GM12878 (cell line): Measurements from ENCODE around the gene ACAD11. TPM values are rescaled to one million over a fixed set of nuclear protein-coding genes. Genes with fewer than 3 reads are reported as not detected.

ENCODE experiments used
- ATAC-seq: fragments of 200-7000 bp; cut with Tn5 transposase; 3 replicates; pipeline ENCODE4 v1.9.1; 2020; ENCODE audit warnings: mild to moderate bottlenecking, moderate library complexity
- BruUV-seq: library from RNA; stranded (reverse); fragments of 400-500 nt; replicated peaks from 2 replicates; lab custom pipeline; 2021; lab: Mats Ljungman, UMichigan
- CTCF ChIA-PET: fragments of 300-600 bp; sonication (Branson Sonifier 250); formaldehyde crosslinking; extraction: SDS; loops from one replicate; lab custom pipeline; 2021; ENCODE audit warnings: inconsistent platforms; lab: Yijun Ruan, JAX
- POLR2A ChIA-PET: fragments of 350-600 bp; formaldehyde crosslinking; extraction: SDS; loops from one replicate; lab custom pipeline; 2021; ENCODE audit warnings: inconsistent platforms; lab: Charles Lee
- RAD21 ChIA-PET: fragments of 300-600 bp; sonication (Branson Sonifier 250); formaldehyde crosslinking; loops from one replicate; lab custom pipeline; 2023; ENCODE audit warnings: antibody characterized with exemption; ENCODE audit not compliant: unreplicated experiment; lab: Charles Lee
- SMC1A ChIA-PET: fragments of 300-600 bp; sonication (Branson Sonifier 250); formaldehyde crosslinking; loops from one replicate; lab custom pipeline; 2023; ENCODE audit not compliant: unreplicated experiment, uncharacterized antibody; lab: Charles Lee
- DNase-seq: peaks from one replicate; pipeline ENCODE4 v3.0.0-alpha.2; 2011; ENCODE audit warnings: low read depth, low spot score
- FAIRE-seq: peaks from 3 replicates; lab custom pipeline; 2011; peaks lifted over from hg19 to GRCh38; lab: Jason Lieb, UNC
- H2AFZ ChIP-seq: 2 replicates; pipeline ENCODE4 v1.6.0; 2011; ENCODE audit warnings: low read depth, low read length, control low read depth; ENCODE audit not compliant: control insufficient read depth
- H3K27ac ChIP-seq: 2 replicates; pipeline ENCODE4 v1.5.1; 2011; ENCODE audit warnings: control low read depth; ENCODE audit not compliant: control insufficient read depth, insufficient read depth
- H3K27me3 ChIP-seq, 2 experiments: replicated peaks in 1 of 2; 2 replicates each; pipeline versions ENCODE4 v1.6.0 to v1.6.1; 2011; ENCODE audit warnings: low read length in 1 of 2; ENCODE audit not compliant: control insufficient read depth in 2 of 2, insufficient read depth in 2 of 2
- H3K36me3 ChIP-seq, 2 experiments: 2 replicates each; pipeline ENCODE4 v1.5.1; 2011; ENCODE audit warnings: low read length in 1 of 2; ENCODE audit not compliant: control insufficient read depth in 2 of 2, insufficient read depth in 2 of 2
- H3K4me1 ChIP-seq: 2 replicates; pipeline ENCODE4 v1.6.1; 2011; ENCODE audit warnings: mild to moderate bottlenecking, low read length, moderate library complexity, mixed read lengths; ENCODE audit not compliant: control insufficient read depth, insufficient read depth
- H3K4me2 ChIP-seq: 2 replicates; pipeline ENCODE4 v1.6.0; 2011; ENCODE audit warnings: control low read depth; ENCODE audit not compliant: control insufficient read depth, insufficient read depth
- H3K4me3 ChIP-seq: fragments of 200-600 bp; sonication (generic); 2 replicates; pipeline ENCODE4 v1.5.1; 2016
- H3K79me2 ChIP-seq: 2 replicates; pipeline ENCODE4 v1.6.0; 2011; ENCODE audit warnings: low read length; ENCODE audit not compliant: control insufficient read depth, insufficient read depth
- H3K9ac ChIP-seq: 2 replicates; pipeline ENCODE4 v1.8.0; 2011; ENCODE audit warnings: low read length, control low read depth, mixed read lengths; ENCODE audit not compliant: control insufficient read depth, insufficient read depth
- H3K9me3 ChIP-seq: replicated peaks from 3 replicates; pipeline ENCODE4 v1.5.1; 2011; ENCODE audit warnings: mild to moderate bottlenecking, low read length; ENCODE audit not compliant: control insufficient read depth, insufficient read depth
- H4K20me1 ChIP-seq: 2 replicates; pipeline ENCODE4 v1.6.0; 2011; ENCODE audit not compliant: control insufficient read depth, insufficient read depth
- BCL11A ChIP-seq: IDR thresholded peaks from 2 replicates; pipeline ENCODE4 v1.6.1; 2011; ENCODE audit warnings: low read depth, low read length
- ETV6 ChIP-seq, 2 experiments: fragments of 450-650 bp in 1 of 2; IDR thresholded peaks in 1 of 2; conservative IDR thresholded peaks in 1 of 2; 2 replicates each; pipeline ENCODE4 v1.6.1; 2014; ENCODE audit warnings: antibody characterized with exemption in 1 of 2, borderline replicate concordance in 1 of 2, low read depth in 1 of 2, mild to moderate bottlenecking in 1 of 2, moderate library complexity in 1 of 2
- IKZF2 ChIP-seq, 2 experiments: fragments of 450-650 bp; IDR thresholded peaks; 2 replicates each; pipeline ENCODE4 v1.6.1; 2017; ENCODE audit warnings: mild to moderate bottlenecking in 2 of 2, moderate library complexity in 2 of 2
- JUND ChIP-seq: IDR thresholded peaks from 2 replicates; pipeline ENCODE4 v1.6.1; 2012; ENCODE audit warnings: low read depth, mild to moderate bottlenecking, low read length, improper control_type of control experiment, moderate library complexity
- KAT2A ChIP-seq: conservative IDR thresholded peaks from 2 replicates; pipeline ENCODE4 v1.6.1; 2011; ENCODE audit warnings: low read depth, low read length; ENCODE audit not compliant: control insufficient read depth
- NR2F1 ChIP-seq: fragments of 450-650 bp; conservative IDR thresholded peaks from 2 replicates; pipeline ENCODE4 v1.6.1; 2017; ENCODE audit warnings: mild to moderate bottlenecking
- PAX5 ChIP-seq: IDR thresholded peaks from 2 replicates; pipeline ENCODE4 v1.6.1; 2011; ENCODE audit warnings: low read depth, low read length, borderline replicate concordance
- RAD21 ChIP-seq: IDR thresholded peaks from 2 replicates; pipeline ENCODE4 v1.6.1; 2011; ENCODE audit warnings: mild to moderate bottlenecking, low read depth, low read length, moderate library complexity; ENCODE audit not compliant: insufficient read depth
- RB1 ChIP-seq: fragments of 450-650 bp; formaldehyde crosslinking; IDR thresholded peaks from 2 replicates; pipeline ENCODE4 v1.6.1; 2017; ENCODE audit warnings: mild to moderate bottlenecking, borderline replicate concordance
- SIX5 ChIP-seq: IDR thresholded peaks from 2 replicates; pipeline ENCODE4 v1.6.1; 2011; ENCODE audit warnings: mild to moderate bottlenecking, low read depth, low read length, moderate library complexity; ENCODE audit not compliant: severe bottlenecking
- SUZ12 ChIP-seq: fragments of 200-600 bp; sonication (generic); IDR thresholded peaks from one replicate; pipeline ENCODE4 v1.6.1; 2018; ENCODE audit warnings: antibody characterized with exemption, mild to moderate bottlenecking; ENCODE audit not compliant: unreplicated experiment
- WGBS: methylation state at CpG from one replicate; pipeline ENCODE4 v1.1.6; 2016; ENCODE audit warnings: low lambda C conversion rate; ENCODE audit not compliant: insufficient replicate concordance, insufficient coverage; ENCODE audit errors: missing lambda C conversion rate; 5-methylcytosine and 5-hydroxymethylcytosine counted together
- in situ Hi-C: fragments of 300-500 bp; cut with MboI; formaldehyde crosslinking; loops from 9 replicates; pipeline ENCODE4 v1.14.3; 2018; ENCODE audit warnings: mixed read lengths
- intact Hi-C: fragments of 100-400 bp; cut with micrococcal nuclease; formaldehyde crosslinking; loops from one replicate; pipeline ENCODE4 v1.14.2; 2022; ENCODE audit not compliant: unreplicated experiment
- polyA plus RNA-seq, 11 experiments: library from polyadenylated mRNA; depleted of rRNA in 4 of 11; unstranded in 6 of 11; stranded (reverse) in 5 of 11; fragments of >200 nt; fragmentation: Nextera tagmentation in 4 of 11; fragmentation: Illumina TruSeq in 1 of 11; extraction: Ambion mirVana in 4 of 11; extraction: Trizol in 1 of 11; gene quantifications; 1 replicate in 1 of 11; 2 replicates in 10 of 11; pipeline versions ENCODE4 v1.2.1 to v1.2.3, GENCODE V29; 2011 to 2016; ENCODE audit warnings: inconsistent platforms in 2 of 11, missing spikeins in 2 of 11, low read depth in 1 of 11
- total RNA-seq, 4 experiments: library from RNA; depleted of rRNA in 3 of 4; stranded (reverse); fragments of >200 nt in 3 of 4; fragmentation: Illumina TruSeq in 1 of 4; extraction: Trizol in 1 of 4; gene quantifications; 2 replicates each; pipeline versions ENCODE4 v1.2.1 to v1.2.3, GENCODE V29; 2013 to 2021
- TF ChIP-seq, protein P1 (sequence below): fragments of 450-650 bp; IDR thresholded peaks from 2 replicates; pipeline ENCODE4 v1.6.1; 2017; ENCODE audit warnings: mild to moderate bottlenecking
- TF ChIP-seq, protein P2 (sequence below), 3 experiments: IDR thresholded peaks in 2 of 3; conservative IDR thresholded peaks in 1 of 3; 2 replicates each; pipeline ENCODE4 v1.5.1; 2011; ENCODE audit warnings: low read depth in 3 of 3, low read length in 3 of 3, mild to moderate bottlenecking in 3 of 3, control low read depth in 2 of 3, moderate library complexity in 2 of 3, inconsistent platforms in 1 of 3, mixed read lengths in 1 of 3; ENCODE audit not compliant: control insufficient read depth in 2 of 3, insufficient read depth in 1 of 3; ENCODE audit errors: extremely low read depth in 1 of 3
- TF ChIP-seq, protein P3 (sequence below): fragments of 450-650 bp; formaldehyde crosslinking; IDR thresholded peaks from 2 replicates; pipeline ENCODE4 v1.5.0; 2022; ENCODE audit warnings: mild to moderate bottlenecking, missing genetic modification characterization

Gene ACAD11
- total and polyA plus RNA-seq, 10 of the 15 experiments (the other 5 are each of a cell fraction or from before 2014, with no cell fraction given): 2.4 to 15.9 (median 10.4) TPM

GRCh38 chr3:132593241-132593946, 66.2 kb downstream of the ACAD11 start:
- no peak overlapping the region for H3K9ac ChIP-seq
- no peaks in the 10 kb centered on the region for H3K9me3 ChIP-seq
- 0% methylated on average over 1 of the region's 1 CpG for WGBS
- no peak for DNase-seq
- H3K4me2 ChIP-seq: no peak overlapping the region
- no peaks in the 10 kb centered on the region for H3K4me1 ChIP-seq
- no peaks in the 10 kb centered on the region for H3K79me2 ChIP-seq
- H4K20me1 ChIP-seq: no peaks in the 10 kb centered on the region
- H3K4me3 ChIP-seq: no peak overlapping the region
- FAIRE-seq: no peak
- POLR2A ChIA-PET: no interaction called here
- no peaks in the 10 kb centered on the region for H3K27me3 ChIP-seq
- CTCF ChIA-PET: interaction anchor here (0.8 kb wide), 1 partner anchor 128 kb away, joined by 3 read pairs; no protein-coding TSS in a partner anchor
- no peak overlapping the region for H3K27ac ChIP-seq
- RAD21 ChIA-PET: no interaction called here
- H2AFZ ChIP-seq: no peak overlapping the region
- no TSS peak for BruUV-seq
- SMC1A ChIA-PET: interaction anchor here (1.1 kb wide), 1 partner anchor 49 kb away, joined by 3 read pairs; no protein-coding TSS in a partner anchor
- in situ Hi-C loops: no loop called here
- intact Hi-C loops: no loop called here
- no peaks in the 10 kb centered on the region; a peak in 1 of 4 replicates for H3K36me3 ChIP-seq
- ATAC-seq: no peak
- TF ChIP-seq NR2F1 (no peak), KAT2A (no peak), SUZ12 (no peak), IKZF2 (IDR thresholded peaks at IDR 0.05) (no peak), RB1 (no peak), JUND (no peak), BCL11A (no peak), SIX5 (no peak), RAD21 (no peak), ETV6 (conservative IDR thresholded peaks at IDR 0.05 in 1 of 2, IDR thresholded peaks at IDR 0.05 in 1 of 2; ENCODE audit: borderline replicate concordance in 1 of 2, low read depth in 1 of 2) (no peak), PAX5 (no peak)
- TF ChIP-seq, protein P1, sequence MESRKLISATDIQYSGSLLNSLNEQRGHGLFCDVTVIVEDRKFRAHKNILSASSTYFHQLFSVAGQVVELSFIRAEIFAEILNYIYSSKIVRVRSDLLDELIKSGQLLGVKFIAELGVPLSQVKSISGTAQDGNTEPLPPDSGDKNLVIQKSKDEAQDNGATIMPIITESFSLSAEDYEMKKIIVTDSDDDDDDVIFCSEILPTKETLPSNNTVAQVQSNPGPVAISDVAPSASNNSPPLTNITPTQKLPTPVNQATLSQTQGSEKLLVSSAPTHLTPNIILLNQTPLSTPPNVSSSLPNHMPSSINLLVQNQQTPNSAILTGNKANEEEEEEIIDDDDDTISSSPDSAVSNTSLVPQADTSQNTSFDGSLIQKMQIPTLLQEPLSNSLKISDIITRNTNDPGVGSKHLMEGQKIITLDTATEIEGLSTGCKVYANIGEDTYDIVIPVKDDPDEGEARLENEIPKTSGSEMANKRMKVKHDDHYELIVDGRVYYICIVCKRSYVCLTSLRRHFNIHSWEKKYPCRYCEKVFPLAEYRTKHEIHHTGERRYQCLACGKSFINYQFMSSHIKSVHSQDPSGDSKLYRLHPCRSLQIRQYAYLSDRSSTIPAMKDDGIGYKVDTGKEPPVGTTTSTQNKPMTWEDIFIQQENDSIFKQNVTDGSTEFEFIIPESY: no peak
- TF ChIP-seq, protein P2, sequence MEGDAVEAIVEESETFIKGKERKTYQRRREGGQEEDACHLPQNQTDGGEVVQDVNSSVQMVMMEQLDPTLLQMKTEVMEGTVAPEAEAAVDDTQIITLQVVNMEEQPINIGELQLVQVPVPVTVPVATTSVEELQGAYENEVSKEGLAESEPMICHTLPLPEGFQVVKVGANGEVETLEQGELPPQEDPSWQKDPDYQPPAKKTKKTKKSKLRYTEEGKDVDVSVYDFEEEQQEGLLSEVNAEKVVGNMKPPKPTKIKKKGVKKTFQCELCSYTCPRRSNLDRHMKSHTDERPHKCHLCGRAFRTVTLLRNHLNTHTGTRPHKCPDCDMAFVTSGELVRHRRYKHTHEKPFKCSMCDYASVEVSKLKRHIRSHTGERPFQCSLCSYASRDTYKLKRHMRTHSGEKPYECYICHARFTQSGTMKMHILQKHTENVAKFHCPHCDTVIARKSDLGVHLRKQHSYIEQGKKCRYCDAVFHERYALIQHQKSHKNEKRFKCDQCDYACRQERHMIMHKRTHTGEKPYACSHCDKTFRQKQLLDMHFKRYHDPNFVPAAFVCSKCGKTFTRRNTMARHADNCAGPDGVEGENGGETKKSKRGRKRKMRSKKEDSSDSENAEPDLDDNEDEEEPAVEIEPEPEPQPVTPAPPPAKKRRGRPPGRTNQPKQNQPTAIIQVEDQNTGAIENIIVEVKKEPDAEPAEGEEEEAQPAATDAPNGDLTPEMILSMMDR (IDR thresholded peaks at IDR 0.05 in 2 of 3, conservative IDR thresholded peaks at IDR 0.05 in 1 of 3; ENCODE audit: control insufficient read depth in 2 of 3, extremely low read depth in 1 of 3, insufficient read depth in 1 of 3, low read depth in 3 of 3, low read length in 3 of 3): no peak
- TF ChIP-seq, protein P3, sequence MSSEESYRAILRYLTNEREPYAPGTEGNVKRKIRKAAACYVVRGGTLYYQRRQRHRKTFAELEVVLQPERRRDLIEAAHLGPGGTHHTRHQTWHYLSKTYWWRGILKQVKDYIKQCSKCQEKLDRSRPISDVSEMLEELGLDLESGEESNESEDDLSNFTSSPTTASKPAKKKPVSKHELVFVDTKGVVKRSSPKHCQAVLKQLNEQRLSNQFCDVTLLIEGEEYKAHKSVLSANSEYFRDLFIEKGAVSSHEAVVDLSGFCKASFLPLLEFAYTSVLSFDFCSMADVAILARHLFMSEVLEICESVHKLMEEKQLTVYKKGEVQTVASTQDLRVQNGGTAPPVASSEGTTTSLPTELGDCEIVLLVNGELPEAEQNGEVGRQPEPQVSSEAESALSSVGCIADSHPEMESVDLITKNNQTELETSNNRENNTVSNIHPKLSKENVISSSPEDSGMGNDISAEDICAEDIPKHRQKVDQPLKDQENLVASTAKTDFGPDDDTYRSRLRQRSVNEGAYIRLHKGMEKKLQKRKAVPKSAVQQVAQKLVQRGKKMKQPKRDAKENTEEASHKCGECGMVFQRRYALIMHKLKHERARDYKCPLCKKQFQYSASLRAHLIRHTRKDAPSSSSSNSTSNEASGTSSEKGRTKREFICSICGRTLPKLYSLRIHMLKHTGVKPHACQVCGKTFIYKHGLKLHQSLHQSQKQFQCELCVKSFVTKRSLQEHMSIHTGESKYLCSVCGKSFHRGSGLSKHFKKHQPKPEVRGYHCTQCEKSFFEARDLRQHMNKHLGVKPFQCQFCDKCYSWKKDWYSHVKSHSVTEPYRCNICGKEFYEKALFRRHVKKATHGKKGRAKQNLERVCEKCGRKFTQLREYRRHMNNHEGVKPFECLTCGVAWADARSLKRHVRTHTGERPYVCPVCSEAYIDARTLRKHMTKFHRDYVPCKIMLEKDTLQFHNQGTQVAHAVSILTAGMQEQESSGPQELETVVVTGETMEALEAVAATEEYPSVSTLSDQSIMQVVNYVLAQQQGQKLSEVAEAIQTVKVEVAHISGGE: no peak
